Measurements from ENCODE around the gene LRFN2. TPM values are rescaled to one million over a fixed set of nuclear protein-coding genes. Genes with fewer than 3 reads are reported as not detected.

LRFN2 gene
- total RNA-seq, 3 donors from 2014 or later = not detected

DNA sequence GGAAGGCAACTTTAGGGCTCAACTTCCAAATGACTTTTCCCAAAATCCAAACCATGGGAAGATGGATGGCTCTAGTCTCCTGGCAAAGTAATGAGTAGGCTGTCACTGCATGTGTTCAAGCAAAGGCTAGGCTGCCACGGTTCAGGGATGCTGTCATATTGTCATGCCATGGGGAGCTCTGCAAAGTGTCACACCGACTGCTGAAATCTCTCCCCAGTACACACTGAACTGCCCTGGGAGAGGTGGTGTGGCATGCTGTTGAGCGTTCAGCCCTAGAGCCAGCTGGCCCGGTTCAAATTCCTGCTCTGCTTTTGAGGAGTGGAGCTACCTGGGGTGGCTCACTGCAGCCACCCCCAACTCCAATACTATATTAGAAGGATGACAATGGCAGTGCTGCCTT lies 115.9 kb downstream of the LRFN2 start:
- H3K27ac ChIP-seq = no peak overlapping the region
- H3K36me3 ChIP-seq = no peaks in the 10 kb centered on the region
- no peaks in the 10 kb centered on the region for H3K4me1 ChIP-seq
- intact Hi-C loops (cut with DNase I; ENCODE audit: low total_unique reads) = no loop called here
- H3K27me3 ChIP-seq = no peaks in the 10 kb centered on the region
- no peaks in the 10 kb centered on the region for H3K9me3 ChIP-seq
- H3K4me3 ChIP-seq = no peak overlapping the region
- TF ChIP-seq, protein P1, sequence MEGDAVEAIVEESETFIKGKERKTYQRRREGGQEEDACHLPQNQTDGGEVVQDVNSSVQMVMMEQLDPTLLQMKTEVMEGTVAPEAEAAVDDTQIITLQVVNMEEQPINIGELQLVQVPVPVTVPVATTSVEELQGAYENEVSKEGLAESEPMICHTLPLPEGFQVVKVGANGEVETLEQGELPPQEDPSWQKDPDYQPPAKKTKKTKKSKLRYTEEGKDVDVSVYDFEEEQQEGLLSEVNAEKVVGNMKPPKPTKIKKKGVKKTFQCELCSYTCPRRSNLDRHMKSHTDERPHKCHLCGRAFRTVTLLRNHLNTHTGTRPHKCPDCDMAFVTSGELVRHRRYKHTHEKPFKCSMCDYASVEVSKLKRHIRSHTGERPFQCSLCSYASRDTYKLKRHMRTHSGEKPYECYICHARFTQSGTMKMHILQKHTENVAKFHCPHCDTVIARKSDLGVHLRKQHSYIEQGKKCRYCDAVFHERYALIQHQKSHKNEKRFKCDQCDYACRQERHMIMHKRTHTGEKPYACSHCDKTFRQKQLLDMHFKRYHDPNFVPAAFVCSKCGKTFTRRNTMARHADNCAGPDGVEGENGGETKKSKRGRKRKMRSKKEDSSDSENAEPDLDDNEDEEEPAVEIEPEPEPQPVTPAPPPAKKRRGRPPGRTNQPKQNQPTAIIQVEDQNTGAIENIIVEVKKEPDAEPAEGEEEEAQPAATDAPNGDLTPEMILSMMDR (IDR thresholded peaks at IDR 0.05) = no peak
- TF ChIP-seq POLR2A (IDR thresholded peaks at IDR 0.05) = no peak
- no peak for DNase-seq (ENCODE audit: low spot score in 2 of 2)

DNA sequence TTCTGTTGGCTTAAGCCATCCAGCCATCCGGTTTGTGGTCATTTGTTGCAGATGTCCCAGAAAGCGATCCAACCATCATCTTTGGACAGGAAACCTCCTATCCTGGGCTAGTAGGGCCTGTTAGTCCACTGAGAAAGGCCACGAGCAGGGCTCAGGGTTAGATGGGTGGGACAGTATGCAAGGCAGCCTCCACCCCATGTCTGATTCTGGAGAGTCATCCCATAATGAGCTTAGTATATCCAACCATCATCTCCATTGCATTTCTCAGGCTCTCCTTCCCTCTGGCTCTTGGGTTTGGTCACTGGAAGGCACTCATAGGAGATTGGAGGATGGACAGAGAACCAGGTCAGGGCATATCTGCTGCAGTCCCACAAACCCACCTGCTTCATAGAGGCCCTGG lies 117.8 kb downstream of the LRFN2 start:
- intact Hi-C loops (cut with DNase I; ENCODE audit: low total_unique reads) = no loop called here
- H3K27ac ChIP-seq = no peak overlapping the region
- no peaks in the 10 kb centered on the region for H3K36me3 ChIP-seq
- TF ChIP-seq POLR2AphosphoS5 (IDR thresholded peaks at IDR 0.05) (no peak), POLR2A (IDR thresholded peaks at IDR 0.05) (no peak)
- TF ChIP-seq, protein P1 (IDR thresholded peaks at IDR 0.05) = no peak
- no peak overlapping the region for H3K4me3 ChIP-seq
- H3K4me1 ChIP-seq = no peaks in the 10 kb centered on the region
- DNase-seq (ENCODE audit: low spot score in 2 of 2) = no peak
- no peaks in the 10 kb centered on the region for H3K27me3 ChIP-seq
- no peaks in the 10 kb centered on the region for H3K9me3 ChIP-seq

DNA sequence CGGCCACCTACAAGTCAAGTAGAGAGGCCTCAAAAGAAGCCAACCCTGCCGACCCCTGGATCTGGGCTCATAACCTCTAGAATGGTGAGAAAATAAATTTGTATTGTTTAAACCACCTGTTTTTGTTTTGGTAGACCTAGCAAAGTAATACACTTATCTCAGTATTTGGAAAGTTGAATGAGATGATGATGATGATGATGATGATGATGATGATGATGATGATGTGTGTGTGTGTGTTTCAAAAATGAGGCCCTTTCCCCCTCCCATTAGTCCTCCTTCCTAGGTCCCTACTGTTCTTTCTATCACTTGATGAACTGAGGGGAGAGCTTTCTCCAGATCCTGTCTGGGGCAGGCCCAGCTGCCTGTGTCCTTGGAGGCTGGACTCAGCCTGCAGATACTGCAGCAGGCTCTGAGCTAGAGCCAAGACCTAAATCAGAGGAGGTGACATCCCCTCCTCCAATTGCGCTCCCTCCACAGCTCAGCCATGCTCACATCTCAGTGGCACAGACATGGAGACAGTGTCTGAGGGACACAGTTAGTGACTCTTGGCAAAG lies 120.1 kb downstream of the LRFN2 start:
- H3K27ac ChIP-seq = no peak overlapping the region
- H3K36me3 ChIP-seq = no peaks in the 10 kb centered on the region
- intact Hi-C loops (cut with DNase I; ENCODE audit: low total_unique reads) = no loop called here
- TF ChIP-seq, protein P1 (IDR thresholded peaks at IDR 0.05) = no peak
- TF ChIP-seq POLR2A (IDR thresholded peaks at IDR 0.05) (no peak), POLR2AphosphoS5 (IDR thresholded peaks at IDR 0.05) (no peak)
- DNase-seq (ENCODE audit: low spot score in 2 of 2) = no peak
- no peak overlapping the region for H3K4me3 ChIP-seq
- H3K9me3 ChIP-seq = no peaks in the 10 kb centered on the region
- H3K27me3 ChIP-seq = no peaks in the 10 kb centered on the region
- no peaks in the 10 kb centered on the region for H3K4me1 ChIP-seq

DNA sequence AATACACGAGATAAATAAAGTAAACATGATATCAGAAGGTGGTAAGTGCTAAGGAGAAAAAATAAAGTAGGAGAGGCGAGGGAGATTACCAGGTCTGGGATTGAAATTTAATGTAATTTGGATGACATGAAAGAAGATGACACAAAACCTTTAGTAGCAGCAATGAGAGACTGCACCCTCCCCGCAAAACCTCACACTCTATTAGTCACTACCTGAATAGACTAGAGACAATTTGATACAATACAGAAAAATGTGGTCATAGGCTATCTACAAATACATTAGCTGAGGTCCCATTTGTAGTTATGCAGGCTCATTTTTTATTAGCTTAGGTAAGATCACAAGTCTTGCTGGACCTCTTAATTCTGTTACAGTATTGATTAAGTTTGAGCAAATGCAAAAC lies 125.5 kb downstream of the LRFN2 start:
- no peaks in the 10 kb centered on the region for H3K36me3 ChIP-seq
- H3K4me3 ChIP-seq = no peak overlapping the region
- no peaks in the 10 kb centered on the region for H3K9me3 ChIP-seq
- H3K27ac ChIP-seq = no peak overlapping the region
- H3K27me3 ChIP-seq = no peaks in the 10 kb centered on the region
- DNase-seq (ENCODE audit: low spot score in 2 of 2) = no peak
- no peak for TF ChIP-seq POLR2A (IDR thresholded peaks at IDR 0.05)
- no peak for TF ChIP-seq POLR2AphosphoS5 (IDR thresholded peaks at IDR 0.05)
- TF ChIP-seq, protein P1 (IDR thresholded peaks at IDR 0.05) = no peak
- H3K4me1 ChIP-seq = no peaks in the 10 kb centered on the region
- intact Hi-C loops (cut with DNase I; ENCODE audit: low total_unique reads) = no loop called here

DNA sequence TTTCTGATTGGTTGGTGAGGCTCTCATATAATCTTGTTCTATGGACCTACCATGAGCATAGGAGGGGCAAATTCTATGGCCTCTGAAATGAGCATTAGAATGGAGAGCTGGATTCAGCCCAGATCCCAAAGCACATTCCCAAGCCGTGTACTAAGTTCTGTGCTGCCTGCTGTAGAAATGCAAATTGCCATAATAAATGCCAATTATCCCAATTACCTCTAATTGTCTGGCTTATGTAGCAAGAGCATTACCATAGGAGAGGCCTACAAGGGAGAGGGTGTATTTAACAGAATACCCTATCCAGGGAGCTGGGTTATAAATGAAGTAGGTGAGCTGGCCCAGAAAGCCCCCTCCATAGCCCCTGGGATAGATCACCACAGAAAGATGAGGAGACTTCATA lies 126.8 kb downstream of the LRFN2 start:
- H3K9me3 ChIP-seq = no peaks in the 10 kb centered on the region
- no peaks in the 10 kb centered on the region for H3K27me3 ChIP-seq
- intact Hi-C loops (cut with DNase I; ENCODE audit: low total_unique reads) = no loop called here
- H3K4me1 ChIP-seq = no peaks in the 10 kb centered on the region
- TF ChIP-seq, protein P1 (IDR thresholded peaks at IDR 0.05) = no peak
- no peak for TF ChIP-seq POLR2AphosphoS5 (IDR thresholded peaks at IDR 0.05)
- TF ChIP-seq POLR2A (IDR thresholded peaks at IDR 0.05) = no peak
- DNase-seq (ENCODE audit: low spot score in 2 of 2) = no peak
- no peaks in the 10 kb centered on the region for H3K36me3 ChIP-seq
- H3K27ac ChIP-seq = no peak overlapping the region
- H3K4me3 ChIP-seq = no peak overlapping the region

Measured in breast epithelium (tissue), 4 donors.